Muscle of leg (tissue), 11 donors: Measurements from ENCODE around the gene CST4. TPM values are rescaled to one million over a fixed set of nuclear protein-coding genes. Genes with fewer than 3 reads are reported as not detected.

Experiments
- DNase-seq: peaks from one replicate; pipeline ENCODE4 v3.0.0; 2013
- H3K27ac ChIP-seq: one replicate; pipeline ENCODE4 v1.5.1; 2013; ENCODE audit warnings: mild to moderate bottlenecking, low read length, control low read depth
- H3K27me3 ChIP-seq: one replicate; pipeline ENCODE4 v1.6.1; 2013; ENCODE audit warnings: low read length; ENCODE audit not compliant: control insufficient read depth, insufficient read depth
- H3K36me3 ChIP-seq: one replicate; pipeline ENCODE4 v1.6.1; 2013; ENCODE audit warnings: low read length; ENCODE audit not compliant: control insufficient read depth, insufficient read depth
- H3K4me1 ChIP-seq: one replicate; pipeline ENCODE4 v1.6.1; 2013; ENCODE audit warnings: low read length; ENCODE audit not compliant: control insufficient read depth, insufficient read depth
- H3K4me3 ChIP-seq: one replicate; pipeline ENCODE4 v1.5.1; 2013; ENCODE audit warnings: low read length, control low read depth
- H3K9me3 ChIP-seq: replicated peaks from 2 replicates; pipeline ENCODE4 v1.6.1; 2013; ENCODE audit warnings: low read depth, low read length; ENCODE audit not compliant: control insufficient read depth
- WGBS: methylation state at CpG from one replicate; pipeline ENCODE4 v1.1.5; 2013; ENCODE audit warnings: missing lambda C conversion rate; ENCODE audit not compliant: insufficient coverage; 5-methylcytosine and 5-hydroxymethylcytosine counted together
- polyA plus RNA-seq, 8 donors: library from polyadenylated mRNA; unstranded; fragments of 120-200 nt; gene quantifications; one replicate each; pipeline versions ENCODE4 v1.2.1 to v1.2.3, GENCODE V29; 2013; ENCODE audit warnings: inconsistent platforms in 1 of 8, low replicate concordance in 1 of 8; ENCODE audit not compliant: insufficient read length in 8 of 8, insufficient read depth in 1 of 8
- total RNA-seq: library from RNA; stranded (reverse); fragments of 120-200 nt; gene quantifications from one replicate; pipeline ENCODE4 v1.2.4, GENCODE V29; 2013

CST4 gene
- total and polyA plus RNA-seq, 9 donors: not detected

DNA sequence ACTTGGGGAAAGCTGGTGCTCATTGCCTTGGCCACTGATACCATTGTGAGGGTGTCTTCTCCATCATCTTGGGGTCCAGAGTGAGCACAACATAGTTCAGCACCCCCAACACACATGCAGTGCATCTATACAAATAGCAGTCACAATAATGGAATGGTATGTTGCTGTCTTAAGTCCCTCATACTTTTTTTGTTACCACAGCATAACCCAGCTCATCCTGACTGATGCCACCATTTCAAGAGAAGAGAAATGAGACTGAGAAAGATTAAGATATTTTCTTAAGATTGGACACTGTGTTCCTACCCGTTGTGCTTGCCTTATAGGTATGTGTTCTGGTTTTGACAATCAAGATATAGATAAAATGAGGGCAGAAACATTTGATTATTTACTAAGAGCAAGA lies 15.6 kb downstream of the CST4 start:
- WGBS: 71% methylated on average over 1 of the region's 1 CpG
- Histone ChIP-seq H3K4me3 (no peak overlapping the region), H3K36me3 (no peaks in the 10 kb centered on the region), H3K9me3 (no peaks in the 10 kb centered on the region), H3K4me1 (no peaks in the 10 kb centered on the region), H3K27me3 (no peaks in the 10 kb centered on the region), H3K27ac (no peak overlapping the region)
- no peak for DNase-seq

DNA sequence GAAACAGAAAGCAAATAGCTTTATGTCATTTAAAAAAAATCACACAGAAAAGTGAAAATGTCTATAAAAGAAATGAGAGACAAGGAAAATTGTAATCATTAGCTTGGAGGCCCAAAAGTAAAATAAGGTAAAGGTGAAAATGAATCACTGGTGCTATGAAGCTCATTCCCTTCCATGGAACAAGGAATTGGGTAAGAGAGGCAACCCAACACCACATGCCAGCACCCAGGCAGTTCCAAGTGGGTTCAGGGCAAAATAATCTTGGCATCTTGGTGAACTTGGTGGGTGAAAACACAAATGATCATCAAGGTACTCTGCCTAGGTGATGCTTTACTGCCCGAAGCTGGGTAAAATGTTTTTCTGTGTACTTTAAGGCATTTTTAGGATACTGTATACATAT lies 16.7 kb downstream of the CST4 start:
- Histone ChIP-seq H3K4me1 (no peaks in the 10 kb centered on the region), H3K4me3 (no peak overlapping the region), H3K27me3 (no peaks in the 10 kb centered on the region), H3K9me3 (no peaks in the 10 kb centered on the region), H3K36me3 (no peaks in the 10 kb centered on the region), H3K27ac (no peak overlapping the region)
- no CpG with 5 or more reads among the region's 1 CpG for WGBS
- no peak for DNase-seq

DNA sequence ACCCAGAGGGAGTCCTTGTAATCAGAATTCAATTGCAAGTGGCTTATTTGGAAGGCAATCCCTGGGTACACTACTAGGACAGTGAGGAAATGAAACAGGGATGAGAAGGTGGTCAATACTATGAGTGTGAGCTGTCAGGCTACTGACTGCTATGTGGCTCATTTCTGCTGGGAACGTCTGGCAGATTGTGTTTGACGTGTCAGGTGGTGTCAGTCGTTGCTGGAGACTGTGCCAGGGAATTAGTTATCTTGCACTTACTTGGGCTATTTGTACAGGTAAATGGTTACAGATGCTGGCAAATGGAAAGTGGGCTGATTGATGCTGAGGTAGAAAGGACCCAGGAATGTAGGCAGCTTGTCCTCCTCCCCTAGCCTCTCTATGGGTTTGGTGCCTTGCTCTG lies 17.4 kb downstream of the CST4 start:
- Histone ChIP-seq H3K27ac (no peak overlapping the region), H3K4me1 (peaks cover under 1% of the 10 kb centered on the region), H3K27me3 (no peaks in the 10 kb centered on the region), H3K9me3 (no peaks in the 10 kb centered on the region), H3K36me3 (no peaks in the 10 kb centered on the region), H3K4me3 (no peak overlapping the region)
- no peak for DNase-seq
- WGBS: 44% methylated on average over 3 of the region's 3 CpGs

DNA sequence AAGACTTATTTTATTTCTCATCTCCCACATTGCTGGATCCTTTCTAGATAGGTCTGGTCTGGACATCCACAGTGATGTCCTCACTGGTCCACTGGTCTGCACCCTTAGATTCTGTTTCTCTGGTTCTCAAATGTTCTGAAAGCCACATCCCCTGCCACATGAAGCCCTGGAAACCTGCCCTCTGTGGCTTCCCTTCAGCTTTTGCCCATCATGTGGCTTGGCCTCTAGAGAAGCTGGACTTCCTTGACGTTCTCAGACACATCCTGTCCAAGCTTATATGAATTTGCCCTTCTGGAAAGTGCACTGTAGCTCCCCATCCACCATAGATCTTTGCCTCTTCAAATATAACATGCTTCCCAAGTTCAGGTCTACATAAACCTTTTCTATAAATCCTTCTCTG lies 18.5 kb downstream of the CST4 start:
- no peak for DNase-seq
- Histone ChIP-seq H3K27ac (no peak overlapping the region), H3K27me3 (no peaks in the 10 kb centered on the region), H3K36me3 (no peaks in the 10 kb centered on the region), H3K4me3 (no peak overlapping the region), H3K9me3 (no peaks in the 10 kb centered on the region), H3K4me1 (peaks cover 4% of the 10 kb centered on the region)
- 40% methylated on average over 1 of the region's 1 CpG for WGBS

DNA sequence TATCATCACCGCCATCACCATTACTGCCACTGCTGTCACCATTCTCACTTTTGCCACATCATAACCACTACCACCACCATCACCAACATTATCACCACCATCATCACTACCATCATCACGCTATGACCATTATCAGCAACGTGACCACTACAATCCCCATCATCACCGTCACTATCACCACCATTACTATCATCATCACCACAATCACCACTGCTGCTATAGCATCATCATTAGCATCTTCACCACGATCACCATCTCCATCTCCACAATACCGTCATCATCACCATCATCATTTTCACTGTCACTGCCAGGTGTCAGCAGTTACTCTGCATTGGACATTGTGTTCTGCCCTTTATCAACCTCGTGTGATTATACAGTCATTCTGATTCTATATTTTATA lies 19.0 kb downstream of the CST4 start:
- Histone ChIP-seq H3K36me3 (no peaks in the 10 kb centered on the region), H3K27ac (no peak overlapping the region), H3K9me3 (no peaks in the 10 kb centered on the region), H3K4me1 (peaks cover 4% of the 10 kb centered on the region), H3K4me3 (no peak overlapping the region), H3K27me3 (no peaks in the 10 kb centered on the region)
- DNase-seq: no peak
- 90% methylated on average over 6 of the region's 7 CpGs for WGBS

DNA sequence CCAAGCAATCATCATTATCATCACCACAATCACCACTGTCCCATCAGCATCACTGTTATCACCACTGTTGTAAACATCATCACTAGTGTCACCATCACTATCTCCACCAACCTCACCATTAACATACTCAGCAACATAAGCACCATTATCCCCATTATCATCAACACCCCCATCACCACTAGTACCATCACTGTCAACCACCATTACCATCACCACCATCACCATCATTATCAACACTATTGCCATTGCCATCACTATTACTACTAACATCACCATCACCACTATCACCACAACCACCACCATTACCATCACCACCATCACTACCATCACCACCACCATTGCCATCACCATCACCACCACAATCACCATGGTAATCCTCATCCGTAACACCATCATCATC lies 19.5 kb downstream of the CST4 start:
- Histone ChIP-seq H3K9me3 (no peaks in the 10 kb centered on the region), H3K4me1 (peaks cover 4% of the 10 kb centered on the region), H3K4me3 (no peak overlapping the region), H3K27ac (no peak overlapping the region), H3K36me3 (no peaks in the 10 kb centered on the region), H3K27me3 (no peaks in the 10 kb centered on the region)
- no peak for DNase-seq
- 69% methylated on average over 1 of the region's 1 CpG for WGBS

DNA sequence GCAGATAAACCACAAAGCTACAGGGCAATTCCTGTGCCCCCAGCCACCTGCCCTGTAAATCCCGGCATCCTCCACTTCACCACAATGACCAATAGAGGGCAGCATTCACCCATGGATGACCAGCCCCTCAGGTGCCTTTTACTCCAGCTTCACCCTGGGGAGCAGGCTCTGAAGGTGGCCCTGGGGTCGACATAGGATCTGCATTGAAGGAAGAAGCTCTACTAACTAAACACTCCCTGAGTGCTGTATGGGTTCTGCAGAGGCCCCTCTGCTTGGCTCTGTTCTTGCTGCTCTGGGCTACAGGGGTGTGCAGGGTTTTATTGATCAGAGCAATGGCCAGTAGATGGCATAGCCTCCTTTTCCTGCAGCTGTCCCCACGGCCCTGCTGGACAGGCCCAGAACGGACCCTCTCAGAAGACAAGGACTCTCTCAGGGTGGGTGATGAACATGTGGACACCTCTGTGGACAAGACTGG lies 20.3 kb downstream of the CST4 start:
- Histone ChIP-seq H3K4me3 (no peak overlapping the region), H3K27ac (no peak overlapping the region), H3K27me3 (no peaks in the 10 kb centered on the region), H3K9me3 (no peaks in the 10 kb centered on the region), H3K4me1 (peaks cover 4% of the 10 kb centered on the region), H3K36me3 (no peaks in the 10 kb centered on the region)
- DNase-seq: peak; percentile 33
- WGBS: 20% methylated on average over 1 of the region's 4 CpGs

DNA sequence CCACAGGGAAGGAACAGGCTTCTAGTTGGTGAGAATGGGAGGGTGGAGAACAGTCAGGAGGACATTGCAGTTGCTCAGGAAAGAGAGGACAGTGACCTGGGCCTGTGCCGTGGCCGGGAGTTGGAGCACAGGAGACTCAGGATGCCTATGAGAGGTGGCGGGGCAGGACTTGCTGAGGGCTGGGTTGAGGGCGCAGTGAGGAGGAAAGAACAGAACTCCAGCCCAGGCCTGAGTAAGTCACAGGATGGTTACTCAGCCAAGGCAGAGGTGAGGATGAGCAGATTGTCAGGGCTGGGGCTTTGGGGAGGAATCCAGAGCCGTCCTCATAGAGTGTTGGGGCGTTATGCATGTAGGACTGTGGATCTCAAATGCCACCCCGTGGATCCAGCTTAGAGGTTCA lies 21.2 kb downstream of the CST4 start:
- H3K36me3 ChIP-seq: no peaks in the 10 kb centered on the region
- no peaks in the 10 kb centered on the region for H3K9me3 ChIP-seq
- H3K4me1 ChIP-seq: peaks cover 4% of the 10 kb centered on the region
- 78% methylated on average over 7 of the region's 7 CpGs for WGBS
- no peaks in the 10 kb centered on the region for H3K27me3 ChIP-seq
- H3K27ac ChIP-seq: no peak overlapping the region
- no peak for DNase-seq
- no peak overlapping the region for H3K4me3 ChIP-seq

DNA sequence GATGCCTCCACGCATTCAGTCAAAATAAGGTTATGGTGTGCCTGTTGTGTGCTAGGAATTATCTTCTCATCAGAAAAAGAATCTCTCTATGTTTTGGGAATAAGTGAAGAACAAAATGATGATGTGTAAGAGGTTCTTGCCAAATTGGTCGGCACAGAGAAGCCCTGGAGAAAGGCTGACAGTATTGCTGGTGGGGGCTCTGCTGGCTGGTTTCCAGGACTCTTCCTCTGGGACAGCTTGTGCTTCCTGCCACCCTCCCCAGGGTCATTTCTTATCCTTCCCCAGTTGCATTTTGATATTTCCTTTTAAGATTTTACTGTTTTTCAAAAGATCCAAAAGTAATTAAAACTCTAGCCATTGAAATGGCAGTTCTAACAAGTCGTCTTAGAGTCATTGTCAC lies 22.1 kb downstream of the CST4 start:
- Histone ChIP-seq H3K9me3 (no peaks in the 10 kb centered on the region), H3K4me3 (no peak overlapping the region), H3K27ac (no peak overlapping the region), H3K4me1 (peaks cover 4% of the 10 kb centered on the region), H3K27me3 (no peaks in the 10 kb centered on the region), H3K36me3 (no peaks in the 10 kb centered on the region)
- WGBS: 20% methylated on average over 1 of the region's 3 CpGs
- DNase-seq: peak; percentile 27

DNA sequence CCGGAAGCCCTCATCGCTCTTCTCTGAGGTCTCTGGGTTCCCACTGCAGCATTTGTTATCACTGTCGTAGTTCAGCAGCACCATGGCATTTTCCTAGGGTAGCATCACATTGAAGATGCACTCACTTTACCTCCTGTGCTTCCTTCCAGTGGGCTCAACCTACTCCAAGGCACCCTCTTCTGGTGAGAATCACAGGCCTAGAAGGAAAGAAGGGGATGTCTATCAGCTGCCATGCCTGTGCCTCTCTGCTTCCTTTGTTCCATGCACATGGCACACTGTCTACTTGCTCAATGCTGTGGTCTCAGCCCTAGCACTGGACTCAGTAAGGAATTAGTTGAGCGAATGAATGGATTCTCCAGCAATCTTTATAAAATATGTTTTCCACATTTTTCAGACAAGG lies 22.6 kb downstream of the CST4 start:
- H3K27me3 ChIP-seq: no peaks in the 10 kb centered on the region
- DNase-seq: no peak
- H3K27ac ChIP-seq: no peak overlapping the region
- H3K4me3 ChIP-seq: no peak overlapping the region
- 76% methylated on average over 3 of the region's 4 CpGs for WGBS
- no peaks in the 10 kb centered on the region for H3K36me3 ChIP-seq
- H3K9me3 ChIP-seq: no peaks in the 10 kb centered on the region
- peaks cover 4% of the 10 kb centered on the region for H3K4me1 ChIP-seq

DNA sequence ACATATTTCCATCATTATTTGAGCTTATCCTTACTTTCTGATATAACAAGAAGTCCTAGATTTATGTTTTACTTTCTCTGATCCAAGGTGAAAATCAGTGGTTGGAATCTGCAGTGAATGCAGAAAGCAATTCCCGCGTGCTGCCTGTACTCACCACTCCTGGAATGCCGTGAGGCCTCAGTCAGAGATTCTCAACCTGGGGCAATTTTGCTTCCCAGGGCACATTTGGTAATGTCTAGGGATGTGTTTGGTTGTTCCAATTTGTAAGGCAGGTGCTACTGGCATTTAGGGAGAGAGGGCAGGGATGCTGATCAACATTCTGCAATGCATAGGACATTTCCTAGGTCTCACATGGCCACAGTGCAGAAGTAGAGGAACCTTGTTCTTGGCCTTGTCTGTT lies 23.9 kb downstream of the CST4 start:
- 93% methylated on average over 3 of the region's 3 CpGs for WGBS
- H3K27ac ChIP-seq: no peak overlapping the region
- peaks cover 9% of the 10 kb centered on the region for H3K4me1 ChIP-seq
- H3K36me3 ChIP-seq: no peaks in the 10 kb centered on the region
- H3K9me3 ChIP-seq: no peaks in the 10 kb centered on the region
- H3K27me3 ChIP-seq: no peaks in the 10 kb centered on the region
- no peak overlapping the region for H3K4me3 ChIP-seq
- no peak for DNase-seq
